K562 (cell line): ENCODE measurements around the gene TMEM170A. TPM values are rescaled to one million over a fixed set of nuclear protein-coding genes. Genes with fewer than 3 reads are reported as not detected.

Experiments
- ATAC-seq: fragments of 200-7000 bp; cut with Tn5 transposase; 3 replicates; pipeline ENCODE4 v1.9.1; 2020; ENCODE audit warnings: moderate library complexity
- BruUV-seq: library from RNA; stranded (reverse); fragments of 400-500 nt; replicated peaks from 2 replicates; lab custom pipeline; 2021; lab: Mats Ljungman, UMichigan
- CTCF ChIA-PET: fragments of 300-600 bp; formaldehyde crosslinking; extraction: SDS; loops from one replicate; lab custom pipeline; 2021; ENCODE audit warnings: low intra/inter-chr PET ratio; lab: Yijun Ruan, JAX
- POLR2A ChIA-PET: fragments of 300-600, 350-650 bp; sonication (Branson Sonifier 250); formaldehyde crosslinking; extraction: SDS; loops from one replicate; lab custom pipeline; 2021; ENCODE audit warnings: antibody characterized with exemption, inconsistent platforms; lab: Yijun Ruan, JAX
- DNase-seq, 4 experiments: peaks; one replicate each; pipeline versions ENCODE4 v3.0.0 to v3.0.0-alpha.2; 2011 to 2018; ENCODE audit warnings: low spot score in 3 of 4, mixed read lengths in 3 of 4; ENCODE audit errors: extremely low read depth in 1 of 4
- FAIRE-seq: peaks from 2 replicates; lab custom pipeline; 2011; peaks lifted over from hg19 to GRCh38; lab: Jason Lieb, UNC
- H2AFZ ChIP-seq: 2 replicates; pipeline ENCODE4 v1.6.0; 2011; ENCODE audit warnings: low read depth, low read length, control low read depth, inconsistent platforms
- H3K27ac ChIP-seq: fragments of 200-600 bp; 3 replicates; pipeline ENCODE4 v1.8.0; 2011; ENCODE audit warnings: low read depth, mild to moderate bottlenecking, control low read depth, inconsistent platforms, low read length, moderate library complexity, mixed read lengths; ENCODE audit errors: extremely low read depth
- H3K27me3 ChIP-seq, 2 experiments: fragments of 300-600 bp in 1 of 2; 2 replicates in 1 of 2; 3 replicates in 1 of 2; pipeline versions ENCODE4 v1.6.0 to v1.8.0; 2011; ENCODE audit warnings: inconsistent platforms in 2 of 2, low read length in 2 of 2, mild to moderate bottlenecking in 1 of 2, mixed read lengths in 1 of 2, moderate library complexity in 1 of 2; ENCODE audit not compliant: control insufficient read depth in 2 of 2, insufficient read depth in 2 of 2
- H3K36me3 ChIP-seq: fragments of 300-600 bp; 3 replicates; pipeline ENCODE4 v1.8.0; 2011; ENCODE audit warnings: mild to moderate bottlenecking, low read length, inconsistent platforms; ENCODE audit not compliant: control insufficient read depth, insufficient read depth
- H3K4me1 ChIP-seq, 2 experiments: fragments of 200-600 bp in 1 of 2; replicated peaks in 1 of 2; 2 replicates in 1 of 2; 3 replicates in 1 of 2; pipeline versions ENCODE4 v1.5.1 to v1.8.0; 2011; ENCODE audit warnings: inconsistent platforms in 2 of 2, low read length in 2 of 2, mild to moderate bottlenecking in 1 of 2, mixed read lengths in 1 of 2, moderate library complexity in 1 of 2; ENCODE audit not compliant: control insufficient read depth in 2 of 2, insufficient read depth in 2 of 2
- H3K4me2 ChIP-seq: 2 replicates; pipeline ENCODE4 v1.6.1; 2011; ENCODE audit warnings: low read length, control low read depth, inconsistent platforms, mixed read lengths; ENCODE audit not compliant: insufficient read depth
- H3K4me3 ChIP-seq: fragments of 200-600 bp; sonication (generic), shearing (Covaris generic); 2 replicates; pipeline ENCODE4 v1.5.1; 2016; ENCODE audit warnings: control low read depth, inconsistent platforms
- H3K79me2 ChIP-seq: fragments of 200-600 bp; 3 replicates; pipeline ENCODE4 v1.8.0; 2011; ENCODE audit warnings: low read length, inconsistent platforms; ENCODE audit not compliant: control insufficient read depth, insufficient read depth
- H3K9ac ChIP-seq, 2 experiments: 2 replicates each; pipeline versions ENCODE4 v1.6.0 to v1.6.1; 2011; ENCODE audit warnings: low read depth in 2 of 2, low read length in 2 of 2, control low read depth in 1 of 2, inconsistent platforms in 1 of 2, mild to moderate bottlenecking in 1 of 2, mixed read lengths in 1 of 2; ENCODE audit not compliant: insufficient read depth in 1 of 2
- H3K9me1 ChIP-seq: one replicate; pipeline ENCODE4 v1.6.0; 2011; ENCODE audit warnings: inconsistent platforms, mild to moderate bottlenecking, low read length, moderate library complexity; ENCODE audit not compliant: control insufficient read depth, insufficient read depth
- H3K9me3 ChIP-seq: replicated peaks from 2 replicates; pipeline ENCODE4 v1.5.1; 2011; ENCODE audit warnings: low read depth, low read length, inconsistent platforms; ENCODE audit not compliant: control insufficient read depth, insufficient read depth
- H4K20me1 ChIP-seq: replicated peaks from 2 replicates; pipeline ENCODE4 v1.6.1; 2011; ENCODE audit warnings: low read length, inconsistent platforms, mixed read lengths; ENCODE audit not compliant: control insufficient read depth, insufficient read depth
- ARNT ChIP-seq, 2 experiments: fragments of 450-650 bp; IDR thresholded peaks; 2 replicates each; pipeline ENCODE4 v1.6.1; 2016; ENCODE audit warnings: mild to moderate bottlenecking in 1 of 2
- CAMTA2 ChIP-seq: fragments of 250-450 bp; sonication (Bioruptor Pico); conservative IDR thresholded peaks from 2 replicates; pipeline ENCODE4 v1.5.1; 2022
- HMG20A ChIP-seq: fragments of 450-650 bp; formaldehyde crosslinking; conservative IDR thresholded peaks from 2 replicates; pipeline ENCODE4 v1.4.0; 2020; ENCODE audit warnings: mild to moderate bottlenecking, mixed read lengths
- KLF6 ChIP-seq: fragments of 250-450 bp; sonication (Bioruptor Pico); IDR thresholded peaks from 2 replicates; pipeline ENCODE4 v1.4.0; 2020; ENCODE audit warnings: mild to moderate bottlenecking, moderate library complexity, borderline replicate concordance
- POLR2AphosphoS5 ChIP-seq: IDR thresholded peaks from 2 replicates; pipeline ENCODE4 v1.6.1; 2011; ENCODE audit warnings: mild to moderate bottlenecking, low read depth, low read length, moderate library complexity; ENCODE audit not compliant: control insufficient read depth, insufficient read depth
- ZFP1 ChIP-seq: fragments of 450-650 bp; formaldehyde crosslinking; IDR thresholded peaks from 2 replicates; pipeline ENCODE4 v1.4.0; 2020; ENCODE audit warnings: mild to moderate bottlenecking, mixed read lengths
- ZNF445 ChIP-seq: fragments of 250-450 bp; sonication (Bioruptor Pico); IDR thresholded peaks from 2 replicates; pipeline ENCODE4 v1.4.0; 2020; ENCODE audit warnings: low read depth, mild to moderate bottlenecking, moderate library complexity
- ZNF644 ChIP-seq: fragments of 200-800 bp; sonication (Bioruptor generic); IDR thresholded peaks from 2 replicates; pipeline ENCODE4 v1.6.1; 2016; ENCODE audit warnings: low read depth, missing genetic modification characterization, missing compliant biosample characterization
- WGBS: fragments of 100-300 bp; shearing (Covaris generic); methylation state at CpG from one replicate; pipeline ENCODE4 v1.1.6; 2016; ENCODE audit warnings: low coverage, mixed read lengths; ENCODE audit not compliant: insufficient coverage; ENCODE audit errors: missing lambda C conversion rate; 5-methylcytosine and 5-hydroxymethylcytosine counted together
- in situ Hi-C: fragments of 300-500 bp; cut with MboI; formaldehyde crosslinking; loops from 4 replicates; pipeline ENCODE4 v1.15.0; 2018; ENCODE audit warnings: inconsistent platforms, mixed read lengths
- intact Hi-C: fragments of 100-400 bp; cut with micrococcal nuclease; formaldehyde crosslinking; loops from 2 replicates; pipeline ENCODE4 v1.14.2; 2022
- polyA plus RNA-seq, 8 experiments: library from polyadenylated mRNA; depleted of rRNA in 4 of 8; stranded (reverse) in 5 of 8; unstranded in 3 of 8; fragments of >200 nt; fragmentation: Nextera tagmentation in 2 of 8; fragmentation: Illumina TruSeq in 1 of 8; extraction: Ambion mirVana in 2 of 8; extraction: Trizol in 1 of 8; gene quantifications; 2 replicates each; pipeline versions ENCODE4 v1.2.1 to v1.2.3, GENCODE V29; 2011 to 2014; ENCODE audit warnings: inconsistent platforms in 1 of 8, missing spikeins in 1 of 8
- total RNA-seq, 7 experiments: library from RNA; depleted of rRNA in 6 of 7; stranded (reverse); fragments of >200 nt in 6 of 7; fragmentation: Illumina TruSeq in 2 of 7; extraction: Trizol in 2 of 7; gene quantifications; 2 replicates each; pipeline versions ENCODE4 v1.2.1 to v1.2.3, GENCODE V29; 2011 to 2021; ENCODE audit warnings: low replicate concordance in 1 of 7
- TF ChIP-seq, protein P1 (sequence below): fragments of 250-450 bp; sonication (Bioruptor Pico); IDR thresholded peaks from 2 replicates; pipeline ENCODE4 v1.5.0; 2021; ENCODE audit warnings: mild to moderate bottlenecking, borderline replicate concordance
- TF ChIP-seq, protein P2 (sequence below): sonication (generic); formaldehyde crosslinking; IDR thresholded peaks from 2 replicates; pipeline ENCODE4 v1.8.0; 2023; ENCODE audit warnings: mild to moderate bottlenecking, missing genetic modification reagents
- TF ChIP-seq, protein P3 (sequence below): sonication (generic); formaldehyde crosslinking; IDR thresholded peaks from 2 replicates; pipeline ENCODE4 v1.8.0; 2022; ENCODE audit warnings: mild to moderate bottlenecking, missing genetic modification reagents
- TF ChIP-seq, protein P4 (sequence below): fragments of 150-350 bp; IDR thresholded peaks from 2 replicates; pipeline ENCODE4 v1.6.1; 2014; ENCODE audit warnings: low read depth, mild to moderate bottlenecking, low read length, borderline replicate concordance
- TF ChIP-seq, protein P5 (sequence below): fragments of 450-650 bp; formaldehyde crosslinking; IDR thresholded peaks from 2 replicates; pipeline ENCODE4 v1.4.0; 2020; ENCODE audit warnings: mild to moderate bottlenecking

TMEM170A gene
- total and polyA plus RNA-seq, 9 of the 15 experiments (the other 6 are each of a cell fraction or from before 2014, with no cell fraction given): 6.1 to 30.2 (median 15.0) TPM

DNA sequence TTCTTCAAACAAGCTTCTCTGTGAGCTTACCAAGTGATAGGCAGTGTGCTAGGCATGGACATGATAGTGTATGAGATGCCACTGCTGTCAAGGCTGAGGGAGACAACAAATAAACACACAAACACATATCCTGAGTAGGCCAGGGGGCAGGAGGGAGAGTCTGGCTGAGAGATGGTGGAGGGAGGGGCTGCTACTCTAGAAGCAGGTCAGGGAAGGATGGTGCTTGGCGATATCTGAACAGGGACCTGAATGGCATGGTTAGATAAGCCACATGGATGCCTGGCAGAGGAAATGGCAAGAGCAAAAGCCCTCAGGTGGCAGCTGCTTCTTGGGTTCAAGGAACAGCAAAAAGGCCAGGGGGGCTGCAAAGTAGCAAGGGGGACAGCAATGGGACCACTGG, 39.3 kb upstream of the TMEM170A start:
- Histone ChIP-seq H2AFZ (no peak overlapping the region), H3K27ac (no peak overlapping the region), H3K9me3 (no peaks in the 10 kb centered on the region), H3K4me3 (no peak overlapping the region), H3K9ac (no peak overlapping the region), H3K4me2 (no peak overlapping the region), H3K79me2 (no peaks in the 10 kb centered on the region), H3K4me1 (0 out of 5 replicates have a peak, but pooled peaks cover 0 to 3% of the 10 kb centered on the region in 2 experiments), H3K36me3 (no peaks in the 10 kb centered on the region), H3K27me3 (peaks cover 3 to 21% of the 10 kb centered on the region in 2 experiments; a peak in 4 of 5 replicates), H4K20me1 (no peaks in the 10 kb centered on the region; the same call in 1 of the 2 replicates), H3K9me1 (no peaks in the 10 kb centered on the region)
- POLR2A ChIA-PET: interaction anchor here (0.6 kb wide), 1 partner anchor 44 kb away, joined by 4 read pairs; no protein-coding TSS in a partner anchor
- BruUV-seq: no TSS peak
- in situ Hi-C loops (no loop called here), intact Hi-C loops (no loop called here)
- 9% methylated on average over 1 of the region's 1 CpG for WGBS
- ATAC-seq (no peak), FAIRE-seq (no peak), DNase-seq (no peak)
- CTCF ChIA-PET: no interaction called here
- no peak for TF ChIP-seq ARNT (IDR thresholded peaks at IDR 0.05)
- TF ChIP-seq ZFP1: no peak
- TF ChIP-seq, protein P1, sequence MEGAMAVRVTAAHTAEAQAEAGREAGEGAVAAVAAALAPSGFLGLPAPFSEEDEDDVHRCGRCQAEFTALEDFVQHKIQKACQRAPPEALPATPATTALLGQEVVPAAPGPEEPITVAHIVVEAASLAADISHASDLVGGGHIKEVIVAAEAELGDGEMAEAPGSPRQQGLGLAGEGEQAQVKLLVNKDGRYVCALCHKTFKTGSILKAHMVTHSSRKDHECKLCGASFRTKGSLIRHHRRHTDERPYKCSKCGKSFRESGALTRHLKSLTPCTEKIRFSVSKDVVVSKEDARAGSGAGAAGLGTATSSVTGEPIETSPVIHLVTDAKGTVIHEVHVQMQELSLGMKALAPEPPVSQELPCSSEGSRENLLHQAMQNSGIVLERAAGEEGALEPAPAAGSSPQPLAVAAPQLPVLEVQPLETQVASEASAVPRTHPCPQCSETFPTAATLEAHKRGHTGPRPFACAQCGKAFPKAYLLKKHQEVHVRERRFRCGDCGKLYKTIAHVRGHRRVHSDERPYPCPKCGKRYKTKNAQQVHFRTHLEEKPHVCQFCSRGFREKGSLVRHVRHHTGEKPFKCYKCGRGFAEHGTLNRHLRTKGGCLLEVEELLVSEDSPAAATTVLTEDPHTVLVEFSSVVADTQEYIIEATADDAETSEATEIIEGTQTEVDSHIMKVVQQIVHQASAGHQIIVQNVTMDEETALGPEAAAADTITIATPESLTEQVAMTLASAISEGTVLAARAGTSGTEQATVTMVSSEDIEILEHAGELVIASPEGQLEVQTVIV (CRISPR knock-in tag): no peak
- TF ChIP-seq, protein P2, sequence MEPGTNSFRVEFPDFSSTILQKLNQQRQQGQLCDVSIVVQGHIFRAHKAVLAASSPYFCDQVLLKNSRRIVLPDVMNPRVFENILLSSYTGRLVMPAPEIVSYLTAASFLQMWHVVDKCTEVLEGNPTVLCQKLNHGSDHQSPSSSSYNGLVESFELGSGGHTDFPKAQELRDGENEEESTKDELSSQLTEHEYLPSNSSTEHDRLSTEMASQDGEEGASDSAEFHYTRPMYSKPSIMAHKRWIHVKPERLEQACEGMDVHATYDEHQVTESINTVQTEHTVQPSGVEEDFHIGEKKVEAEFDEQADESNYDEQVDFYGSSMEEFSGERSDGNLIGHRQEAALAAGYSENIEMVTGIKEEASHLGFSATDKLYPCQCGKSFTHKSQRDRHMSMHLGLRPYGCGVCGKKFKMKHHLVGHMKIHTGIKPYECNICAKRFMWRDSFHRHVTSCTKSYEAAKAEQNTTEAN (CRISPR knock-in tag): no peak
- TF ChIP-seq ZNF644: no peak
- no peak for TF ChIP-seq POLR2AphosphoS5
- TF ChIP-seq, protein P3, sequence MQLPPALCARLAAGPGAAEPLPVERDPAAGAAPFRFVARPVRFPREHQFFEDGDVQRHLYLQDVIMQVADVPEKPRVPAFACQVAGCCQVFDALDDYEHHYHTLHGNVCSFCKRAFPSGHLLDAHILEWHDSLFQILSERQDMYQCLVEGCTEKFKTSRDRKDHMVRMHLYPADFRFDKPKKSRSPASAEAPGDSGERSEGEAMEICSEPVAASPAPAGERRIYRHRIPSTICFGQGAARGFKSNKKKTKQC (CRISPR knock-in tag): no peak
- TF ChIP-seq ZNF445: no peak
- TF ChIP-seq, protein P4, sequence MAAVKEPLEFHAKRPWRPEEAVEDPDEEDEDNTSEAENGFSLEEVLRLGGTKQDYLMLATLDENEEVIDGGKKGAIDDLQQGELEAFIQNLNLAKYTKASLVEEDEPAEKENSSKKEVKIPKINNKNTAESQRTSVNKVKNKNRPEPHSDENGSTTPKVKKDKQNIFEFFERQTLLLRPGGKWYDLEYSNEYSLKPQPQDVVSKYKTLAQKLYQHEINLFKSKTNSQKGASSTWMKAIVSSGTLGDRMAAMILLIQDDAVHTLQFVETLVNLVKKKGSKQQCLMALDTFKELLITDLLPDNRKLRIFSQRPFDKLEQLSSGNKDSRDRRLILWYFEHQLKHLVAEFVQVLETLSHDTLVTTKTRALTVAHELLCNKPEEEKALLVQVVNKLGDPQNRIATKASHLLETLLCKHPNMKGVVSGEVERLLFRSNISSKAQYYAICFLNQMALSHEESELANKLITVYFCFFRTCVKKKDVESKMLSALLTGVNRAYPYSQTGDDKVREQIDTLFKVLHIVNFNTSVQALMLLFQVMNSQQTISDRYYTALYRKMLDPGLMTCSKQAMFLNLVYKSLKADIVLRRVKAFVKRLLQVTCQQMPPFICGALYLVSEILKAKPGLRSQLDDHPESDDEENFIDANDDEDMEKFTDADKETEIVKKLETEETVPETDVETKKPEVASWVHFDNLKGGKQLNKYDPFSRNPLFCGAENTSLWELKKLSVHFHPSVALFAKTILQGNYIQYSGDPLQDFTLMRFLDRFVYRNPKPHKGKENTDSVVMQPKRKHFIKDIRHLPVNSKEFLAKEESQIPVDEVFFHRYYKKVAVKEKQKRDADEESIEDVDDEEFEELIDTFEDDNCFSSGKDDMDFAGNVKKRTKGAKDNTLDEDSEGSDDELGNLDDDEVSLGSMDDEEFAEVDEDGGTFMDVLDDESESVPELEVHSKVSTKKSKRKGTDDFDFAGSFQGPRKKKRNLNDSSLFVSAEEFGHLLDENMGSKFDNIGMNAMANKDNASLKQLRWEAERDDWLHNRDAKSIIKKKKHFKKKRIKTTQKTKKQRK: no peak
- TF ChIP-seq KLF6 (CRISPR knock-in tag): no peak
- TF ChIP-seq, protein P5, sequence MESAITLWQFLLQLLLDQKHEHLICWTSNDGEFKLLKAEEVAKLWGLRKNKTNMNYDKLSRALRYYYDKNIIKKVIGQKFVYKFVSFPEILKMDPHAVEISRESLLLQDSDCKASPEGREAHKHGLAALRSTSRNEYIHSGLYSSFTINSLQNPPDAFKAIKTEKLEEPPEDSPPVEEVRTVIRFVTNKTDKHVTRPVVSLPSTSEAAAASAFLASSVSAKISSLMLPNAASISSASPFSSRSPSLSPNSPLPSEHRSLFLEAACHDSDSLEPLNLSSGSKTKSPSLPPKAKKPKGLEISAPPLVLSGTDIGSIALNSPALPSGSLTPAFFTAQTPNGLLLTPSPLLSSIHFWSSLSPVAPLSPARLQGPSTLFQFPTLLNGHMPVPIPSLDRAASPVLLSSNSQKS (CRISPR knock-in tag): no peak
- no peak for TF ChIP-seq CAMTA2 (CRISPR knock-in tag)
- no peak for TF ChIP-seq HMG20A (CRISPR knock-in tag)
